Activated T-cell treated with anti-CD3 and anti-CD28 coated beads, Interleukin-2, amount 50 U/mL, for 24 hours (primary cell): Measurements from ENCODE around the gene MRPS15.
"Not testable (repeated sequence)": the region's sequence is repeated elsewhere in the genome, so short reads cannot be mapped to it uniquely, and the experiment has no call there.

Experiments used
- DNase-seq: peaks from one replicate; pipeline ENCODE4 v3.0.0-alpha.2; 2020
- H3K27ac Mint-ChIP-seq: 2 replicates; pipeline ENCODE4 v1.8.0; 2020; ENCODE audit warnings: mild to moderate bottlenecking, mixed read lengths
- H3K27me3 Mint-ChIP-seq: 2 replicates; pipeline ENCODE4 v1.8.0; 2020; ENCODE audit warnings: mixed read lengths
- H3K36me3 Mint-ChIP-seq: 2 replicates; pipeline ENCODE4 v1.8.0; 2020; ENCODE audit warnings: low read depth, mixed read lengths
- H3K4me1 Mint-ChIP-seq: 2 replicates; pipeline ENCODE4 v1.8.0; 2020; ENCODE audit warnings: low read depth, mixed read lengths
- H3K4me3 Mint-ChIP-seq: 2 replicates; pipeline ENCODE4 v1.8.0; 2020; ENCODE audit warnings: mild to moderate bottlenecking, moderate library complexity, mixed read lengths
- H3K9me3 Mint-ChIP-seq: 2 replicates; pipeline ENCODE4 v1.8.0; 2020; ENCODE audit warnings: mixed read lengths

The MRPS15 gene

DNA sequence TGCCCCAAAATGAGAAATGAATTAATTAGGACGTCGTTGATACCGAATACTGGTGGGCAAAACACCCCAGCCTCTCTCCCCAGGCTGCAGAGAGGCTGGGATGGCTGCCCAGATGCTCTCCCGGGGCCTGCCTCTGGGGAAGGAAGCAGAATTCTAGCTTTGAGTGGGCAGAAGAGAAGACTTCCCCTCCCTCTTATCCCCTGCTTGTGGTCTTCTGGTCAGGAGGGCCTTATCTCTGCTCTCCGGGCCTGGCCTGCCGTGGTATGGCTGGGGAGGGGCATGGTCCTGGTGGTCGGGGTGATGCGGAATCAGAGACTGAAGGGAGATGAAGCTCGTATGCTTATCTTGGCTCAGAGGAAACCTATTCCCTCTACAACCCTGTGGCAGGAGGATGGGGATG, 28.3 kb upstream of the MRPS15 start:
- Mint-ChIP-seq H3K27ac (no peak overlapping the region), H3K4me3 (no peak overlapping the region), H3K36me3 (no peaks in the 10 kb centered on the region), H3K9me3 (no peaks in the 10 kb centered on the region), H3K4me1 (no peaks in the 10 kb centered on the region), H3K27me3 (no peaks in the 10 kb centered on the region)
- DNase-seq = no peak

DNA sequence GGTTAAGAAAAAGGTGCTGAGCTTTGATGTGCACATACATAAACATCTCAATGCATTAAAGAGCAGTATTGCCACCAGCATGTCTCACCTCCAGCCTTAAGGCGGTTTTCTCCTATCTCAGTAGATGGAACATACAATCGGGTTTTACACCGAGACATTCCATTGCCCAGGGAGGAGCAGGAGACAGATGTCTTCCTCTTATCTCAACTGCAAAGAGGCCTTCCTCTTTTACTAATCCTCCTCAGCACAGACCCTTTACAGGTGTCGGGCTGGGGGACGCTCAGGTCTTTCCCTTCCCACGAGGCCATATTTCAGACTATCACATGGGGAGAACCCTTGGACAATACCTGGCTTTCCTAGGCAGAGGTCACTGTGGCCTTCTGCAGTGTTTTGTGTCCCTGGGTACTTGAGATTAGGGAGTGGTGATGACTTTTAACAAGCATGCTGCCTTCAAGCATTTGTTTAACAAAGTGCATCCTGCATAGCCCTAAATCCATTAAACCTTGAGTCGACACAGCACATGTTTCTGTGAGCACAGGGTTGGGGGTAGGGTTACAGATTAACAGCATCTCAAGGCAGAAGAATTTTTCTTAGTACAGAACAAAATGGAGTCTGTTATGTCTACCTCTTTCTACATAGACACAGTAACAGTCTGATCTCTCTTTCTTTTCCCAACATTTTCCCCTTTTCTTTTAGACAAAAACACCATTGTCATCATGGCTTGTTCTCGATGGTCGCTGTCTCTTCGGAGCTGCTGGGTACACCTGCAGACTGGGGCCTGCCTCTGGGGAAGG, 25.3 kb upstream of the MRPS15 start:
- not testable (repeated sequence) for DNase-seq, H3K9me3 Mint-ChIP-seq, H3K4me1 Mint-ChIP-seq, H3K27ac Mint-ChIP-seq, H3K27me3 Mint-ChIP-seq, H3K4me3 Mint-ChIP-seq, H3K36me3 Mint-ChIP-seq

DNA sequence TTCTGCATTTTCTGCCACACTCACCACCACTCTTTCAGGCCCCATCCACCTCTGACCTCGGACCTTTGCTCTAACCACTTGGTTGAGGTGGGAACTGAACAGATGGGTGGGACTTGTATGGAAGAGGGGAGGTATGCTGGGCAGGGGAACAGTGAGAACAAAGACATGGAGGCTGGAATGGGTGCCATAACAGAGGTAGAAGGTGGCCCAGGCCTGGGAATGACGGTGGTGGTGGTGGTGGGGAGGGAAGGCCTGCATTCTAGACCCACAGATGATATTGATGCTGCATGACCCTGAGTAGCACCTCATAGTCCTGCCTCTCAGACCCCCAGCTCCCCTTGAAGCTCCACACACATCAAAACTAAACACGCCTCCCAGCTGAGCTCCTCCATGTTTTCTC, 23.7 kb upstream of the MRPS15 start:
- Mint-ChIP-seq H3K27ac (no peak overlapping the region), H3K9me3 (no peaks in the 10 kb centered on the region), H3K4me3 (no peak overlapping the region), H3K27me3 (no peaks in the 10 kb centered on the region), H3K36me3 (no peaks in the 10 kb centered on the region), H3K4me1 (no peaks in the 10 kb centered on the region)
- no peak for DNase-seq

DNA sequence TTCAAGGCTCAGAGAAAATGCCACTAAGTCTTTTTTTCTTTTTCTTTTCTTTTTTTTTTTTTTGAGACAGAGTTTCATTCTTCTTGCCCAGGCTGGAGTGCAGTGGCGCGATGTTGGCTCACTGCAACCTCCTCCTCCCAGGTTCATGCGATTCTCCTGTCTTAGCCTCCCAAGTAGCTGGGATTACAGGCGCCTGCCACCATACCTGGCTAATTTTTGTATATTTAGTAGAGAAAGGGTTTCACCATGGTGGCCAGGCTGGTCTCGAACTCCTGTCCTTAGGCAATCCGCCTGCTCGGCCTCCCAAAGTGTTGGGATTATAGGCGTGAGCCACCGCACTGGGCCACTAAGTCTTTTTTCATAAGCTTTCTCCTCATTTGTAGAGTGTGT, 23.1 kb upstream of the MRPS15 start:
- H3K4me3 Mint-ChIP-seq, H3K27ac Mint-ChIP-seq, H3K4me1 Mint-ChIP-seq, H3K9me3 Mint-ChIP-seq, DNase-seq, H3K36me3 Mint-ChIP-seq, H3K27me3 Mint-ChIP-seq: not testable (repeated sequence)

DNA sequence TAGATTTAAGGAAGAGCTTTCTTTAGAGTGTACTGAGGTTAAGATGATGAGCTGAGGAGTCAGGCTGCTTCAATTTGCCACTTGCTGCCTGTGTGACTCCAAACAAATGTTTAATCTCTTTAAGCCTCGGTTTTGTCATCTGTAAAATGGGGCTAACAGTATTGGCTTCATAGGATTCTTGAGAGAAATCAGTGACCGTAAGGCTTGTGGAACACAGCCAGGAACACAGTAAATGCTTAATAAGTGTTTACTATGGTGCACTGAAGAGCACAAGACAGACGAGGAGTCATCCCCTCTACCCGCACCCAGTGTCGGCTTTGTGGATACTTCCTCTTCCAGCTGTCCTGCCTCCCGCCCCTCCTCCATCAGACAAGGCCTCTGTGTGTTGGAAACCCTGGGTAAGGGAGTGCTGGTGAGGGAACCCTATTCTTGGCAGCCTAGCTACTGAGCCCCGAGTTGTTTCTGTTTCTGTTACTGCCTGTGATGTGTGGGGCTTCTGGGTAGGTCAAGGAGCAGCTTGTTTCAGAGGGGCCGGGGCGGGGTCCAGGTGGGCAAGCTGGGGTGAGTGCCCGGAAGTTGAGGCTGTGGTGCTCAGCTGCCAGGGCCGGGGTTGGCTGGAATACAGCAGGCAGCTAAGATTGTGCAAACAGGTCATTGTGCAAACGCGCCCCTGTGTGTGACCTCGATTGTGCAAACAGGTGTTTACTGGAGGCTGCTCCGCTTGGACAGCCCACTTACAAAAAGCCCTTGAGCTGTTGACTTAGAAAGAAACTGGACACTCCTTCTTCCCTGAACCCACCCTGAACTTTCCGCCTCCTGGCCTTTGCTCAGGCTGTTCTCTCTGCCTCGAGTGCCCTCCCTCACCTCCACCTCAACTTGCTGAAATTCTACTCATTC, 22.5 kb upstream of the MRPS15 start:
- H3K4me1 Mint-ChIP-seq = peaks cover 9% of the 10 kb centered on the region
- DNase-seq = no peak
- no peaks in the 10 kb centered on the region for H3K36me3 Mint-ChIP-seq
- no peak overlapping the region for H3K27ac Mint-ChIP-seq
- H3K4me3 Mint-ChIP-seq = no peak overlapping the region
- H3K9me3 Mint-ChIP-seq = no peaks in the 10 kb centered on the region
- peaks cover 7% of the 10 kb centered on the region for H3K27me3 Mint-ChIP-seq

DNA sequence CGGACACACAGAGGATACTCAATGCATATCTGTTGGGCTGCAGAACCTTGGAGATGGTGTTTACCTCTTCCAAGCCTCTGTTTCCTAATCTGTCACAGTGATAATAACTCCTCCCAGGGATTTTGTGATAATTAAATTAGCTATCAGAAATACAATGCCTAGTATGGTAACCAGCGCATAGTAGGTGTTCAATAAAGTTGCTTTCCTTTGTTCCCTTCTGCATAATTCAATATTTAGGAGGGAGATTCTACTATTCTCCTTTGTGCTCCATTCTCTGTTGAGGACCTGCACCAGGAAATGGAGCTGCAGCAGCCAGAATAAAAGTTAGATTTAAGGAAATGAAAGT, 21.9 kb upstream of the MRPS15 start:
- DNase-seq = no peak
- peaks cover 10% of the 10 kb centered on the region for H3K4me1 Mint-ChIP-seq
- no peak overlapping the region for H3K4me3 Mint-ChIP-seq
- peaks cover 10% of the 10 kb centered on the region for H3K27me3 Mint-ChIP-seq
- H3K27ac Mint-ChIP-seq = no peak overlapping the region
- H3K36me3 Mint-ChIP-seq = no peaks in the 10 kb centered on the region
- H3K9me3 Mint-ChIP-seq = no peaks in the 10 kb centered on the region

DNA sequence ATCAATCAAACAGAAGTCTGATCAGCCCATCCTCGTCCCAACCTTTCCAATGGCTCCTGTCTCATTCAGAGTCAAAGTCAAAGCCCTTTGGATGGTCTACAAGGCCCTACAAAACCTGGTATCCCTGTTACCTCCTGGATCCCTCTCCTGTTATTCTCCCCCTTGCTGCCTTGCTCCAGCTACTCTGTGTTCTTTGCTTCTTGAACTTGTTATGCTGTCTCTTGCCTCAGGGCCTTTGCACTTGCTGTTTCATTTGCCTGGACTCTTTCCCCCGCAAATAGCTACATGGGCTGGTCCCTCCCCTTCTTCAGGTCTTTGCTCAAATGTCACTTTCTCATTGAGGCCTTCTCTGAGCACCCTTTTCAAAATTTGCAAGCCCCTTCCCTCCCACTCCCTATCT, 19.9 kb upstream of the MRPS15 start:
- peaks cover 10% of the 10 kb centered on the region for H3K4me1 Mint-ChIP-seq
- H3K36me3 Mint-ChIP-seq = no peaks in the 10 kb centered on the region
- no peak overlapping the region for H3K27ac Mint-ChIP-seq
- no peak for DNase-seq
- no peaks in the 10 kb centered on the region for H3K9me3 Mint-ChIP-seq
- no peak overlapping the region for H3K4me3 Mint-ChIP-seq
- peaks cover 10% of the 10 kb centered on the region for H3K27me3 Mint-ChIP-seq

DNA sequence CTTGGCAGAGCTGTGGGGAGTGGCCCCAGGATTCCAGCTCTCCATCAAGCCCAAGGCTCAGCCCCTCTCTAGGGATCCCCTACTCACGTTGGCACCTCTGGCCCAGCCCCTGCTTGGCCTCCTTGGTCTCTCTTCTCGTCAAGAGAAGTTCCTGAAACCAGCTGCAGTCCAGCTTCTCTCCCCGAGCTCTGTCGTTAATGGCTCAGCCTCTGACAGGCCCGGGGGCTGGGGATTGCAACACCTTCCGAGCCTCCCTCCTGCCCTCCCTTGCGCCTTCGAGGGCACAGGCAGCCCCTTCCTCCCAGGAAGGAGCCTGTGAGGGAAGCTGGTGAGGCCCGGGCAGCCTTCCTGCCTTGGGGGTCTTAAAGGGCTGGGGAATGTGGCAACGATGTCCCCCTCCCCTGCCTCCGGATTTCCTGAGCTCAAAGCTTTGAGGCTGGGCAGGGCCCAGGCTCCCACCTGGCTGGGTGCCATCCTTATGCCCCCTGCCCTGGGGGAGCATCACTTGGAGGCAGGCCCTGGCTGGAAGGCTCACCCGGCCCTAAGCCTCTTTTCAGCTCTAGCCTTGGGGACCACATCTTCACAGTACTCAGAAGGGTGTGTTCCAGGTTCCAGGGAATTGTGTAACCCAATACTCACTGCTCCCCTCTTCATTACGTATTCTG, 18.7 kb upstream of the MRPS15 start, which contains the start of gene CSF3R:
CSF3R (minus strand) TSS at position 190 of the 665 bp plus-strand sequence. CDS start 3,417 bp downstream, outside the sequence.
- Mint-ChIP-seq H3K27ac (peak within 1 kb of the TSS; percentile 56), H3K4me3 (peak within 1 kb of the TSS; percentile 45), H3K36me3 (no peaks in the 10 kb centered on the region), H3K9me3 (no peaks in the 10 kb centered on the region), H3K4me1 (peaks cover 10% of the 10 kb centered on the region), H3K27me3 (peaks cover 10% of the 10 kb centered on the region)
- DNase-seq = no peak

DNA sequence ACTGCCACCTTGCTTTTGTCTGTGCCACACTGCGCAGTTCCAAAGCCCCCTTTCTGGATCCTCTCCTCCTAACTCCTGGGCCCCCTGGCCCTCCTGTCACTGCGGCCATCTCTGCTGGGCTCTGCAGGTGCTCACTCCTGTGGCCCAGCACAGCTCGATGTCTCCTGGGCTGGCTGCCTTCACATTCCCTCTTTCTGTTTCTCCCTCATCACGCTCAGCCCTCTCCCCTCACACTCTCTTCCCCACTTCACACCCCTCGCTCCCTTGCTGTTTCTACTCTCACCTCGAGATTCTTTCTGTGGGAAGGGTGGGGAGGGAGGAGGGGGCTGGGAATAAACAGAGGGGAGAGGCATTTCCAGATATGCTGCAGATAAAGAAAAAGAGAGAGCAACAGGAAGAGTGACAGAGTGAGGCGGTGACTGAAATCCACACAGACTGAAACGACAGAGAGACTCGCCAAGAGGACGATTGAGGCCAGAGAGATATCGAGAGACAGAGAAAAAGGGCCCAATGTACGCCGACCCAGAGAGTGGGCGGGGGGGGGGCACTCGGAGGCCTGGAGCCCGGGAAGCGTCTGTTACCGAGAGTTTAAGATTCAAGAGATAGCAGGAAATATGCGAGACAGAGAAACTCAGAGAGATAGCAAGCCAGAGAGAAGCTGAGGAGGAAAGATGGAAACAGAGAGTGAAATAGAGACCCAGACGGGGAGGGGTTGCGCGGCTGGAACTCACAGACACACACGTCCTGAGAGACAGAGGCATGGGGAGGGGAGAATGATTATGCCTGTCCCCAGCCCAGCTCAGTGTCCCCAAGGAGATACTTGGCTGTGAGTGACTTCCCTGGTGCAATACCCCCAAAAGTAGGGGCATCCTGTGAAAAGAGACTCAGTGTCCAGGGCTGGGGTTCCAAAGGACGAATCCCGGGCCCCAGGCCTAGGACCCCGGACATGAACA, 17.9 kb upstream of the MRPS15 start:
- peak overlapping the region; percentile 56 for H3K27ac Mint-ChIP-seq
- peak overlapping the region; percentile 45 for H3K4me3 Mint-ChIP-seq
- DNase-seq = no peak

DNA sequence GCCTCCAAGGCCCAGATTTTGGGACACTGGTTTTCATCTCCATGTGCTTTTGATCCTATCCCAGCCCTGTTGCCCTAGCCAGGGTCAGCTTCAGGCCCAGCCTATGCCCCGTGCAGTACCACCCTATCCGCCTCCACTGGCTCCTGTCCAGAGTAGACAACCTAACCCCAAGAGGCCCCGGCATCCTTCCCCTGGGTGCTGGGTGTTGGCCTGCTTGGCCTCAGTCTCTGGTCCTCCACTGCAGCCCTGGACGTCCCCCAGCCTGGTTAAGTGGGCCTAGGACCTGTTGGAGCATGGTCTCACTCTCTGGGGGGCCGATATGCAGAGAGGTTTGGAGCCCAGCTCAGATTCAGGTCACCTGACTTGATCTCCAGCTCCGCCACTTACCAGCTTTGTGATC, 16.9 kb upstream of the MRPS15 start:
- Mint-ChIP-seq H3K4me3 (no peak overlapping the region), H3K36me3 (no peaks in the 10 kb centered on the region), H3K27me3 (peaks cover 10% of the 10 kb centered on the region), H3K9me3 (no peaks in the 10 kb centered on the region), H3K4me1 (peaks cover 10% of the 10 kb centered on the region), H3K27ac (no peak overlapping the region)
- DNase-seq = no peak

More for the DNA sequence above, 17.9 kb upstream of the MRPS15 start:
- Mint-ChIP-seq H3K4me1 (peaks cover 10% of the 10 kb centered on the region), H3K27me3 (peaks cover 10% of the 10 kb centered on the region), H3K36me3 (no peaks in the 10 kb centered on the region), H3K9me3 (no peaks in the 10 kb centered on the region)

DNA sequence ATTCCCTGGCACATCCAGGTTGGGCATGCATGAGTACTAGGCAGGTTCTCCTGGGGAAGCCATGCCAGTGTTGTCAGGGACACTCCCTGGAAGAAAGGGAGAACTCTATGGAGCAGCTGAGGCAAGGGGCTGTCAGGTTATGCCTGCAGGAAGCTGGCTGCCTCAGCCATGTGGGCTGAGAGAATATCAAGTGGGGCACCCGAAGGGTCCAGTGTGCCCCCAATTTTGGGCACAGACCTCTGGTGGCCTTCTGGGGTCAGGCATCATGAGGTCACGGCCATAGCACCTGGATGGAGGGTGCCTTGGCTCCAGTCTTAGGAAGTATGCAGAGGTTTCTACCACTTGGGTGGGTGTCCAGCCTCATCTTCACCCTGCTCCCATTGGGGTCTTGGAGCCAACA, 16.0 kb upstream of the MRPS15 start:
- Mint-ChIP-seq H3K27ac (no peak overlapping the region), H3K27me3 (peaks cover 10% of the 10 kb centered on the region), H3K4me3 (no peak overlapping the region), H3K36me3 (no peaks in the 10 kb centered on the region), H3K4me1 (peaks cover 10% of the 10 kb centered on the region), H3K9me3 (no peaks in the 10 kb centered on the region)
- no peak for DNase-seq

DNA sequence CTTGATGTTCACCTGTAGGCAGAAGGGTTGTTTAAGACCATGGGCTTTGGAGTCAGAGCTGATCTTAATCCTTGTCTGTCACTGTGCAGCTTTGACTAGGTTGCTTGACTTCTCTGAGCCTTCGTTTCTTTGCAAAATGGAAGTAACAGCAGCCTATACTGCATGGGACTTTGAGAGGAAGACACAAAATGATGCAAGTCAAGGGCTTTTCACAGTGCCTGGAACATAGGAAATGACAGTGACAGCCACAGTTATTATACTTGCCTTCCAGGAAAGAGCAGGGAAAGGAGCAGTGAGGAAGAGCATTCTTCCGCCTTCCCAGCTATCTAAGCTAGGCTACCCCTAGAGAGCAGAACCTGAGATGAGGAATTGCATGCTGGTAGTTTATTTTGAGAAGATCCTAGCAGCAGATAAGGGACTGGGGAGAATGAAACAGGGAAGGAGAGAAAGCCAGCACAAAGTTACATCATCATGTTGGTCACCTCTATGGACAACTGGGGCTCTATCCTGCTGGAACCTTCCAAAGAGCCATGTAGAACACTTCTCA, 15.4 kb upstream of the MRPS15 start:
- no peak overlapping the region for H3K27ac Mint-ChIP-seq
- H3K27me3 Mint-ChIP-seq = peaks cover 10% of the 10 kb centered on the region

DNA sequence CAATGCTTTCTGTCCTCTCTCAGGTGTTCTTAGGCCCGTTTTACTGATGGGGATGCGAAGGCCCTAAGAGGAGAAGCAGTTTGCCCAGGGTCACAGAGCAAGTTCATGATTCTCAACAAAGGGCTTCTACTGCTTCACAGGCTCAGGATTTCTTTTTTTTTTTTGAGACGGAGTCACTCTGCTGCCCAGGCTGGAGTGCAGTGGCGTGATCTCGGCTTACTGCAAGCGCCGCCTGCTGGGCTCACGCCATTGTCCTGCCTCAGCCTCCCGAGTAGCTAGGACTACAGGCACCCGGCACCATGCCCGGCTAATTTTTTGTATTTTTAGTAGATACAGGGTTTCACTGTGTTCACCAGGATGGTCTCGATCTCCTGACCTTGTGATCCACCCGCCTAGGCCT, 13.4 kb upstream of the MRPS15 start:
- H3K4me3 Mint-ChIP-seq, H3K9me3 Mint-ChIP-seq, H3K27me3 Mint-ChIP-seq, H3K36me3 Mint-ChIP-seq, H3K27ac Mint-ChIP-seq, DNase-seq: not testable (repeated sequence)
- peaks cover 18% of the 10 kb centered on the region for H3K4me1 Mint-ChIP-seq

More for the DNA sequence above, 15.4 kb upstream of the MRPS15 start:
- Mint-ChIP-seq H3K4me1 (peaks cover 12% of the 10 kb centered on the region), H3K9me3 (no peaks in the 10 kb centered on the region), H3K4me3 (no peak overlapping the region), H3K36me3 (no peaks in the 10 kb centered on the region)
- DNase-seq = no peak
